Immature natural killer cell (primary cell): ENCODE data around the gene ZFYVE27. TPM values are rescaled to one million over a fixed set of nuclear protein-coding genes. Genes with fewer than 3 reads are reported as not detected.

ENCODE experiments used
- DNase-seq, 3 donors: peaks; one replicate each; pipeline ENCODE4 v3.0.0; 2022; ENCODE audit warnings: mixed read lengths in 1 of 3
- H3K27ac Mint-ChIP-seq, 6 donors: one replicate each; pipeline ENCODE4 v1.8.0; 2020; ENCODE audit warnings: mixed read lengths in 6 of 6, mild to moderate bottlenecking in 5 of 6, inconsistent platforms in 4 of 6, moderate library complexity in 3 of 6
- H3K27me3 Mint-ChIP-seq, 3 donors: one replicate each; pipeline ENCODE4 v1.8.0; 2020 to 2021; ENCODE audit warnings: low read depth in 3 of 3, mild to moderate bottlenecking in 3 of 3, mixed read lengths in 3 of 3, moderate library complexity in 3 of 3, inconsistent platforms in 1 of 3
- H3K36me3 Mint-ChIP-seq, 3 donors: one replicate each; pipeline ENCODE4 v1.8.0; 2020; ENCODE audit warnings: mixed read lengths in 3 of 3, inconsistent platforms in 2 of 3, mild to moderate bottlenecking in 2 of 3
- H3K4me1 Mint-ChIP-seq, 2 donors: one replicate each; pipeline ENCODE4 v1.8.0; 2020; ENCODE audit warnings: inconsistent platforms in 2 of 2, mild to moderate bottlenecking in 2 of 2, mixed read lengths in 2 of 2, moderate library complexity in 1 of 2
- H3K4me3 Mint-ChIP-seq, 5 donors: one replicate each; pipeline ENCODE4 v1.8.0; 2020; ENCODE audit warnings: mild to moderate bottlenecking in 5 of 5, mixed read lengths in 5 of 5, inconsistent platforms in 3 of 5, moderate library complexity in 3 of 5
- H3K9me3 Mint-ChIP-seq, 6 donors: one replicate each; pipeline ENCODE4 v1.8.0; 2020; ENCODE audit warnings: mild to moderate bottlenecking in 6 of 6, mixed read lengths in 6 of 6, inconsistent platforms in 4 of 6, moderate library complexity in 3 of 6
- polyA plus RNA-seq, 3 donors: library from polyadenylated mRNA; unstranded; fragments of 300-500 nt; fragmentation: Illumina TruSeq; gene quantifications; one replicate each; pipeline ENCODE4 v1.2.3, GENCODE V29; 2021

Gene ZFYVE27
- polyA plus RNA-seq, 3 donors from 2014 or later, result 20.0 to 31.8 (median 26.1) TPM

DNA sequence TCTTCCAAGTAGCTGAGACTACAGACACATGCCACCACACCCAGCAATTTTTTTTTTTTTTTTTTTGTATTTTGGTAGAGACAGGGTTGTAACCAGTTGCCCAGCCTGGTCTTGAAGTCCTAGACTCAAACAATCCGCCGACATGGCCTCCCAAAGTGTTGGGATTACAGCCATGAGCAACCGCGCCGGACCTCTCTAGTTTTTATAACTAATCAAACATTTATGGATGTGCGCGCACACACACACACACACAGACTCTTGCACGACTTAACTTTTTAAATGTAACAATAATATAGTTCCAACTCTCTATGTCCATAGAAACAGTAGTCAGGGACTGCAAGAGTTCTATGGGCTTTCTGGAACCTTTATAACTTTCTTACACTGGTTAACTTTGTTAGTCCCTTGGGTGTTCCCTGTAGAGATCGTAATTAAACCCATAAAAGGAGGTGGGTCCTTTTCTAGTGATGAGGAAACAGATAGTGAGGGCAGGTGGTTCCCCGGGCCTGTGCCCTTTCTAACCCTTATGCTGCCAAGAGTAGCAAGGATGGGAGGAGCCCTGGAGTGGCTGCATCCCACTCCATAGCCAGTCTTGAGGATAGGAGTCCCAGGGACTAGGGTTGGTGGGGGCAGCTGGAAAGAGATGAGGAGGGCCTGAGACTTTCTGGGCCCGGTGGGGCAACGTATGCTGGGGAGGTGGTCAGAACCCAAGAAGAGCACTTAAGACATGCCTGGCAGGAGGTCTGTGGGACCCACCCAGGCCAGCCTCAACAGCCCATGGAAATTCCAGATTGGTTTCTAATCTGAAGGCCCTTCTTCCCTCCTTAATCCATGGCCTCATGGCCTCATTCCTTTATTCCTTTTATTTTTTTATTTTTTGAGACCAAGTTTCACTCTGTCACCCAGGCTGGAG lies 14.8 kb upstream of the ZFYVE27 start:
- DNase-seq, result no peak
- Mint-ChIP-seq H3K27me3 (peaks cover 0 to 10% (median 7%) of the 10 kb centered on the region in 3 donors), H3K9me3 (no peaks in the 10 kb centered on the region), H3K4me3 (no peak overlapping the region), H3K4me1 (no peaks in the 10 kb centered on the region), H3K27ac (peak overlapping the region in 1 of 6 donors; percentile 14), H3K36me3 (no peaks in the 10 kb centered on the region)

DNA sequence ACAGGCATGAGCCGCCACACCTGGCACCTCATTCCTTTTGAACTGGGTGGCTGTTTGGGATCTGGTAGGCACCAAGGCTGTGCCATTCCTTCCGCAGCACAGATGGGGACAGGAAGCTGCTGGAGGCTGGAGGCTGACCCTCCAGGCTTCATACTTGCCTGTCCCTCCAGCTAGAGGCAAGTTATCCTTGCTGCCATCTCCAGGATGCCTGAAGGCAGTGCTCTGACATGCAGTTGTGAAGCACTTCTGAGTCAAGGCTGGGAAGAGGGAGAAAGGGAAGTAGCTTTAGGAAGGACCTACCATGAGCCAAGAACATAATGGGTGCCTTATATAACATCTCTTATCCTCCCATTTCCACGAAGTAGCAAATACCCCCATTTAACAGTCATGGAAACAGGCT lies 13.9 kb upstream of the ZFYVE27 start:
- H3K27ac Mint-ChIP-seq, result no peak overlapping the region
- H3K4me3 Mint-ChIP-seq, result no peak overlapping the region
- H3K27me3 Mint-ChIP-seq, result peaks cover 0 to 8% (median 7%) of the 10 kb centered on the region in 3 donors
- no peak for DNase-seq
- no peaks in the 10 kb centered on the region for H3K9me3 Mint-ChIP-seq
- no peaks in the 10 kb centered on the region for H3K4me1 Mint-ChIP-seq
- no peaks in the 10 kb centered on the region for H3K36me3 Mint-ChIP-seq

DNA sequence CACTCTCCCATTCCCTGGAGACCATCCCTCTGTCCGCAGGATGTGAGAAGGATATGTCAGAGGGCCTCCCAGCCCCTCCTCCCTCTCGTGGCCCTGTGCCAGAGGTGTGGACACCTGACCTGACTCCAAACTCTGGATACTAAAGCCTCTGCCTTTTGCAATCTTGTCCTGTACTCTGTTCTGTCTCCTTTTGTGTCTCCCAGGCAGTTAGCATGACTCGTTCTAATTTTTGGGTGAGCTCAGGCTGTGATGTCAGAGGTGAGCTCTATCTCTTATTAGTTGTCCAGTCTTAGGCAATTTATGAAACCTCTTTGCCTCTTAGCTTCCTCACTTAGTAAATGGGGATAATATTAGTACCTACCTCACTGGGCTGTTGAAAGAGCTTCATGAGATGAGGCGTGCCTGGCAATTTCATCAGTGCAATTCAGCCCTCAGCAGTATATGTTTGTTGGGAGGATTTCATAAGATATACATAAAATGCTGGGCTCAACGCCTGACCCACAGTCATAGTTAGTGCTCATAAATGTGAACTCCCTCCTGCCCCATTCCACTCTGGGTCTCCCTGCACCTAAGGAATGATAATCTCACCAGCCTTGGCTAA lies 12.5 kb upstream of the ZFYVE27 start:
- Mint-ChIP-seq H3K4me3 (no peak overlapping the region), H3K27me3 (peaks cover 0 to 10% (median 7%) of the 10 kb centered on the region in 3 donors), H3K27ac (no peak overlapping the region), H3K4me1 (no peaks in the 10 kb centered on the region), H3K9me3 (no peaks in the 10 kb centered on the region), H3K36me3 (no peaks in the 10 kb centered on the region)
- DNase-seq, result no peak

DNA sequence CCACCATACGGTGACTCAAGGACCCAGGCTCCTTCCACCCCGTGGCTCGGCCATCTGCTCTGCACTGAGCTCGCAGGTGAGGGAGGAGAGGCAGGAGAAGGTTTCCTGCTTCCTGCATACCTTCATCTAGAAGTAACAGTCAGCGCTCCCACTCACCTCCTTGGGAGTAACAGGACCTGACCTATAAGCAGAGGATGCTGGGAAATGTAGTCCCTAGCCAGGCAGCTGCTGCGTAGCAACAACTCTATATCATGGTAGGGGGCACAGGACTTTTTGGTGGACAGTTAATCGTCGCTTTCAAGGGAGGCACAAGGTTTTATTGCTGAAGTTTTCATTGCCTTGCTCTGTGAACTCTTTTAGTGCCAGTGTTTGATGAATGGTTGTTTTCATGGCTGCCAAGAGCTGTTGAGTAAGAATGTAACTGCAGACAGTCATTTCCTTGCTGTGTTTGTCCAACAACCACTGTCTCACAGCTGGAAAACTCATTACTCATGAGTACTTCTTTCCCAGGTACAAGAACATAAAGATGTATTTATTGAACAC lies 10.2 kb upstream of the ZFYVE27 start:
- no peak overlapping the region for H3K4me3 Mint-ChIP-seq
- no peaks in the 10 kb centered on the region for H3K9me3 Mint-ChIP-seq
- H3K27ac Mint-ChIP-seq, result no peak overlapping the region
- H3K27me3 Mint-ChIP-seq, result peaks cover 0 to 10% (median 5%) of the 10 kb centered on the region in 3 donors
- no peaks in the 10 kb centered on the region for H3K4me1 Mint-ChIP-seq
- DNase-seq, result no peak
- H3K36me3 Mint-ChIP-seq, result no peaks in the 10 kb centered on the region

DNA sequence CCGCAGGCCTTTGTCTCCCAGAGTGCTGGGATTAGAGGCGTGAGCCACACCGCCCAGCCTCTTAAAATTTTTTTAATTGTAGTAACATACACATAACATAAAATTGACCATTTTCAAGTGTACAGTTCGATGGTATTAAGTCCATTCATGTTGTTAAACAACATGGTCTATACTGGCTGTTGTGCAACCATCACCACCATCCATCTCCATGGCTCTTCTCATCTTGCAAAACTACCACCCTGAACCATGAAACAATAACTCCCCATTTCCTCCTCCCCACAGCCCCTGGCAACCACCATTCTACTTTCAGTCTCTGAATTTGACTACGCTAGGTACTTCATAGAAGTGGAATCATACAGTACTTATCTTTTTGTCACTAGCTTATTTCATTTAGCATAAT lies 7.9 kb upstream of the ZFYVE27 start:
- DNase-seq, result no peak
- Mint-ChIP-seq H3K9me3 (no peaks in the 10 kb centered on the region), H3K36me3 (no peaks in the 10 kb centered on the region), H3K4me3 (no peak overlapping the region), H3K4me1 (no peaks in the 10 kb centered on the region), H3K27me3 (peaks cover 1 to 11% (median 1%) of the 10 kb centered on the region in 3 donors), H3K27ac (no peak overlapping the region)

DNA sequence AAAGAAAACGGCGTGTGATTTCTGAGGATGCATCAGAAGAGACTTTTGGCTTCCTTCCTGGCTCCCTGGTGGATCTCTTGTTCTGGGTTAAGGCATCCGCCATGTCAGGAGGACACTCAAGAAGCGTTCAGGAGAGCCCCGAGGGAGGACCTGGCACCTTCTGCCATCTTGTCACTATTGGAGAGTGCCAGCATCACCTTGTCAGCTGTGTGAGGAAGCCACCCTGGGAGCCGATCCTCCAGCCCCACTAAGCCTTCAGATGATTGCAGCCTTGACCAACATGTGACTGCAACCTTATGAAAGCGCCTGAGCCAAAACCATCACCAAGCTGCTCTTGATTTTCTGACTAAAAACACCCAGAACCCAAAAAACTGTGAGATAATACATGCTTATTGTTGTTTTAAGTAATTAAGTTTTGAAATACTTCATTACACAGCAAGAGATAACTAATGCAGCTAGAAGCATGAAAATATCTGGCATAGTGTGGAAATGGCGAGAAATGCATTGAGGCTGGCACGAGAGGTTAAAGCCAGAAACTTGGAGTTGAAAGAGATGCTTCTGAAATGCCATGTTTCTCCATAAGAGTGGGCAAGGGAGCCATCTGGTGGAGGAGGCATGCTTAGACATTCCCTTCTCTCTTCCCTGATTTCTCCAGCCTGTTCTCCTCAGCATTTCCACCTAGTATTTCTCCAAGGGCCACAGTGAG lies 5.4 kb upstream of the ZFYVE27 start:
- H3K4me1 Mint-ChIP-seq, result peaks cover 5 to 11% of the 10 kb centered on the region in 2 donors
- no peaks in the 10 kb centered on the region for H3K9me3 Mint-ChIP-seq
- H3K27me3 Mint-ChIP-seq, result peaks cover 1 to 10% (median 4%) of the 10 kb centered on the region in 3 donors
- no peaks in the 10 kb centered on the region for H3K36me3 Mint-ChIP-seq
- H3K4me3 Mint-ChIP-seq, result no peak overlapping the region
- H3K27ac Mint-ChIP-seq, result no peak overlapping the region
- peak; percentile 46 to 58 (median 50) for DNase-seq

DNA sequence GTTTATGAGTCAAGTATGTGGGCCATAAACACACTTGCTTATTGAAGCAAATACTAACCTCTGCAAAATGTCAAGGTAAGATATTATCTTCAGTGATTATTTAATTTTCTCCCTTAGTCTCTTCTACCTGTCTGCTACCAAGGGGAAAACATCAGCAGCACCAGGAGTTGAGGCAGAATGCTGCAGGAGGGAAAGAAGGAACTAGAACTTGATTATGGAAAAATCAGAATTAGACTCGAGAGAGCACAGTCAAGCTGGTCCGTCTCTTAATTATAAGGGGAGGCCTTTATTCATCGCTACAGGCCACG lies 4.9 kb upstream of the ZFYVE27 start:
- Mint-ChIP-seq H3K36me3 (no peaks in the 10 kb centered on the region), H3K4me1 (peaks cover 10 to 16% of the 10 kb centered on the region in 2 donors), H3K9me3 (no peaks in the 10 kb centered on the region), H3K27me3 (peaks cover 6 to 13% (median 9%) of the 10 kb centered on the region in 3 donors), H3K4me3 (no peak overlapping the region), H3K27ac (no peak overlapping the region)
- no peak for DNase-seq

DNA sequence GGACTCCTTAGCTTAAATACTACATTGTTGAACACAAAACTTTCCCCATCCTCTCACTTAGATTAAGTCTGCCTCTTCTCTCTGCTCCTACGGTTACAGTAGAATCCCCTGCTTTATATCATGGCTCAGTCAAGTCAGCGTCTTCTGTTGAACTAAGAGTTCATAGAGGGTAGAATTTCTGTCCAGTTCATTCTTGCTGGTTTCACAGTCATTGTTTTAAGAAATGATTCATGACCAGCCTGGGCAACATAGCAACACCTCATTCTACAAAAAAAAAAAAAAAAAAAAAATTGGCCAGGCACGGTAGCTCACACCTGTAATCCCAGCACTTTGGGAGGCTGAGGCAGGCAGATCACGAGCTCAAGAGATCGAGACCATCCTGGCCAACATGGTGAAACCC lies 3.7 kb upstream of the ZFYVE27 start:
- H3K4me3 Mint-ChIP-seq, result no peak overlapping the region
- no peak for DNase-seq
- no peaks in the 10 kb centered on the region for H3K36me3 Mint-ChIP-seq
- peaks cover 19 to 29% of the 10 kb centered on the region in 2 donors for H3K4me1 Mint-ChIP-seq
- no peaks in the 10 kb centered on the region for H3K9me3 Mint-ChIP-seq
- no peak overlapping the region for H3K27ac Mint-ChIP-seq
- peaks cover 7 to 15% (median 13%) of the 10 kb centered on the region in 3 donors for H3K27me3 Mint-ChIP-seq

DNA sequence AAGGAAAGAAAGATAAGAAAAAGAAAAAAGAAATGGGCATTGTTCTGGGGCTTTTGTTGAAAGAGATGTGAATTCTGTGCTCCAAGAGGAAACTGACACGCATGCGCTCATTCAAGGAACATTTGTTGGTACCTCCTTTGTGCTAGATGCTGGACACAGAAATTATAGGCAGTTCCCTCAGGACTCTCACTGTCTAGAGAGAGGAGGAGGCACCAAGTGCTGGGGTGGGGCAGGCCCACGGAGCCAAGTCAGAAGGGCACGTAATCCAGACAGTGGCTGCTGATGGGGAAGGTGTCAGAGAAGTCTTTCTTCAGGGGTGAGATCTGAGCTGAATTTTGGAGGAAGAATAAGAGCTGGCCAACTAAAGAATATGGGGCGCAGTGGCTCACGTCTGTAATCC lies 2.9 kb upstream of the ZFYVE27 start:
- Mint-ChIP-seq H3K4me1 (peaks cover 25 to 34% of the 10 kb centered on the region in 2 donors), H3K27me3 (peaks cover 7 to 15% (median 13%) of the 10 kb centered on the region in 3 donors), H3K4me3 (no peak overlapping the region), H3K27ac (peak overlapping the region in 1 of 6 donors; percentile 19), H3K9me3 (no peaks in the 10 kb centered on the region), H3K36me3 (no peaks in the 10 kb centered on the region)
- no peak for DNase-seq

DNA sequence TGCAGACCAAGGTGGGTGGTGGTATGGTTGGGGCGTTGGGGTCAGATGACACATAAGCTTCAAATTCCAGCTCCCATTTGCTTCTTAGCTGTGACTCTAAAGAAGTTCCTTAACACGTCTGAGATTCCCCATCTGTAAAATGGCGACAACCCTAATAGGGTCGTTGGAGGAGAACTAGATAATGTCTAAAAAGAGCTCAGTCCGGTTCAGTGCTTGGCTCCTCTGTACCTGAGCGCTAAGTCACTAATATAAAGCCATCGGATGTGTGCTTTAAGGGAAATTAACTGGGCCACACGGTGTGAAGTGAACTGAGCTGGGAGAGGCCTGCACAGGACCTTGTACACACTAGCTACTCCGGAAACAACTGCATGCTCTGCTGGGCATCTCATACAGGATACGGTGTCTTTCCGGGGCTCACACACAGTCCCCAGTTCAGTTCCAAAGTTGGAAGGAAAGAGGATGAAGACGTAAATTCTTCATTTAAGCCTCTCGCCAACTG lies 476 bp upstream of the ZFYVE27 start:
- Mint-ChIP-seq H3K27ac (peak overlapping the region; percentile 93 to 99 (median 98)), H3K27me3 (peaks cover 7 to 13% (median 11%) of the 10 kb centered on the region in 3 donors), H3K9me3 (no peaks in the 10 kb centered on the region), H3K4me1 (peaks cover 39 to 57% of the 10 kb centered on the region in 2 donors), H3K4me3 (peak overlapping the region; percentile 94 to 98 (median 97)), H3K36me3 (peaks cover 0 to 14% (median 0%) of the 10 kb centered on the region in 3 donors)
- no peak for DNase-seq

DNA sequence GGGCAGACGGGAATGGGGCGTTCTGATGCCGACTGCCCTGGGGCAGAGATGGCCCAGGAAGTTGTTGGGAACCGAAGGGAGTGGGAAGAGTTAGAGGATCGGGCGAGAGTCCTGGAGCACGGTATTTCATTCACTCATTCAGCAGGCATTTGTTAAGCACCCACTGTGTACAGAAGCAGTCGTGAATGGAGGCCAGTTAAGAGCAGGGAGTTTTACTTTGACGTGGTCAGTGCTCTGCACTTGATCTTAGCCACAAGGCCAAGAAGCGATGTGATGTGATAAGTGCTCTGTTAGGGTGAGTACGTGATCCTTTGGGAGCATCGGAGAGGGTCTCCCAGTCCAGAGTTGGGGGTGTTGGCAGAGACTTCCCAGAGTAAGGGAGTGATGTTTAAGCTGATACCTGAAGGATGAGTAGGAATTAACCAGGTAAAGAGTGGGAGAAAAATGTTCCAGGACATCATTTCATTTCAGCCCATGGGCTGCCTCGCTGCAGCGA lies 890 bp downstream of the ZFYVE27 start:
- DNase-seq, result no peak
- Mint-ChIP-seq H3K4me1 (peaks cover 42 to 68% of the 10 kb centered on the region in 2 donors), H3K27ac (peak overlapping the region; percentile 93 to 99 (median 96)), H3K36me3 (peaks cover 0 to 15% (median under 1%) of the 10 kb centered on the region in 3 donors), H3K4me3 (peak overlapping the region; percentile 94 to 98 (median 97)), H3K27me3 (peaks cover 7 to 11% (median 11%) of the 10 kb centered on the region in 3 donors), H3K9me3 (no peaks in the 10 kb centered on the region)

DNA sequence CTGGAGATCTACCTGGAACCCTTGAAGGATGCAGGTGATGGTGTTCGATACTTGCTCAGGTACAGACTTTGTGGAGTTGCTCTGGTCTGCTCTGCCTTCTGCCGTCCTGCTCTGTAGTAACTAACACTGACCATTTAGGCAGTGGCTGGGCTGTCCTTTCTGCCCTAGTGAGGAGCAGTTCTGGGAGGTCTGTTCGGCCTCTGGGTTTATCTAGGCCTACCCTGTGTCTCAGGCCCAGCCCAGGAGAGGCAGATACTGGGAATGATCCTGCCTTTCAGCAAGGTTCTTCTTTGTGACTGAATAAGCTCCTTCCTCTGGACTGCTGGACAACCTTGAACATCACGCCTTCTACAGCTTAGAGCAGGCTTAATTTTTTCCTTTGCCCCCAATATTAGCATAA lies 1.7 kb downstream of the ZFYVE27 start:
- peaks cover 45 to 76% of the 10 kb centered on the region in 2 donors for H3K4me1 Mint-ChIP-seq
- H3K9me3 Mint-ChIP-seq, result no peaks in the 10 kb centered on the region
- peaks cover 7 to 13% (median 11%) of the 10 kb centered on the region in 3 donors for H3K27me3 Mint-ChIP-seq
- H3K27ac Mint-ChIP-seq, result peak overlapping the region; percentile 93 to 99 (median 96)
- peak overlapping the region; percentile 94 to 98 (median 97) for H3K4me3 Mint-ChIP-seq
- peaks cover 0 to 18% (median 5%) of the 10 kb centered on the region in 3 donors for H3K36me3 Mint-ChIP-seq
- DNase-seq, result no peak

DNA sequence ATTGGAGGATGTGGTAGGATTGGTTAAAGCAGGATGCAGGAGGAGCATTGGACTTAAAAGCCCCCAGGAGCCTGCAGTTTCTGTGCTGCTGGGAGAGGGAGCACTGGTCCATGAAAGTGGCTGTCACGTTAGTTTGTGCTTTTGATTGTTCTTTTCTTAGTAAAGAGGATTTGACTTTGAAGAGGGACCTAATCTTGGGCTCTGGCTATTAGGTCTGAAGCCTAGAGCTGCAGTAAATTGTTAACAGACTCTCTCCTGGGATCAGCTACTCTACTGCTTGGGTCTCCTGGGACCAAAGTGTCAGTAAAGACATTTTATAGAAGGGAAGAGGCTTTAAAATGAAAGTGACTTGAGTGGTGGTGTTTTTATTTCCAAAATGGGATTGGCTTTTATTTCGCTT lies 3.7 kb downstream of the ZFYVE27 start:
- Mint-ChIP-seq H3K9me3 (no peaks in the 10 kb centered on the region), H3K36me3 (peaks cover 0 to 32% (median 15%) of the 10 kb centered on the region in 3 donors), H3K27me3 (peaks cover 7 to 13% (median 8%) of the 10 kb centered on the region in 3 donors), H3K4me1 (peaks cover 48 to 84% of the 10 kb centered on the region in 2 donors), H3K4me3 (no peak overlapping the region), H3K27ac (no peak overlapping the region)
- DNase-seq, result no peak
